K562 (cell line): Measurements from ENCODE around the gene SLC22A23. TPM values are rescaled to one million over a fixed set of nuclear protein-coding genes. Genes with fewer than 3 reads are reported as not detected.

Experiments
- ATAC-seq: fragments of 200-7000 bp; cut with Tn5 transposase; 3 replicates; pipeline ENCODE4 v1.9.1; 2020; ENCODE audit warnings: moderate library complexity
- BruUV-seq: library from RNA; stranded (reverse); fragments of 400-500 nt; replicated peaks from 2 replicates; lab custom pipeline; 2021; lab: Mats Ljungman, UMichigan
- CTCF ChIA-PET: fragments of 300-600 bp; formaldehyde crosslinking; extraction: SDS; loops from one replicate; lab custom pipeline; 2021; ENCODE audit warnings: low intra/inter-chr PET ratio; lab: Yijun Ruan, JAX
- POLR2A ChIA-PET: fragments of 300-600, 350-650 bp; sonication (Branson Sonifier 250); formaldehyde crosslinking; extraction: SDS; loops from one replicate; lab custom pipeline; 2021; ENCODE audit warnings: antibody characterized with exemption, inconsistent platforms; lab: Yijun Ruan, JAX
- DNase-seq, 4 experiments: peaks; one replicate each; pipeline versions ENCODE4 v3.0.0 to v3.0.0-alpha.2; 2011 to 2018; ENCODE audit warnings: low spot score in 3 of 4, mixed read lengths in 3 of 4; ENCODE audit errors: extremely low read depth in 1 of 4
- FAIRE-seq: peaks from 2 replicates; lab custom pipeline; 2011; peaks lifted over from hg19 to GRCh38; lab: Jason Lieb, UNC
- H2AFZ ChIP-seq: 2 replicates; pipeline ENCODE4 v1.6.0; 2011; ENCODE audit warnings: low read depth, low read length, control low read depth, inconsistent platforms
- H3K27ac ChIP-seq: fragments of 200-600 bp; 3 replicates; pipeline ENCODE4 v1.8.0; 2011; ENCODE audit warnings: low read depth, mild to moderate bottlenecking, control low read depth, inconsistent platforms, low read length, moderate library complexity, mixed read lengths; ENCODE audit errors: extremely low read depth
- H3K27me3 ChIP-seq, 2 experiments: fragments of 300-600 bp in 1 of 2; 2 replicates in 1 of 2; 3 replicates in 1 of 2; pipeline versions ENCODE4 v1.6.0 to v1.8.0; 2011; ENCODE audit warnings: inconsistent platforms in 2 of 2, low read length in 2 of 2, mild to moderate bottlenecking in 1 of 2, mixed read lengths in 1 of 2, moderate library complexity in 1 of 2; ENCODE audit not compliant: control insufficient read depth in 2 of 2, insufficient read depth in 2 of 2
- H3K36me3 ChIP-seq: fragments of 300-600 bp; 3 replicates; pipeline ENCODE4 v1.8.0; 2011; ENCODE audit warnings: mild to moderate bottlenecking, low read length, inconsistent platforms; ENCODE audit not compliant: control insufficient read depth, insufficient read depth
- H3K4me1 ChIP-seq, 2 experiments: fragments of 200-600 bp in 1 of 2; replicated peaks in 1 of 2; 2 replicates in 1 of 2; 3 replicates in 1 of 2; pipeline versions ENCODE4 v1.5.1 to v1.8.0; 2011; ENCODE audit warnings: inconsistent platforms in 2 of 2, low read length in 2 of 2, mild to moderate bottlenecking in 1 of 2, mixed read lengths in 1 of 2, moderate library complexity in 1 of 2; ENCODE audit not compliant: control insufficient read depth in 2 of 2, insufficient read depth in 2 of 2
- H3K4me2 ChIP-seq: 2 replicates; pipeline ENCODE4 v1.6.1; 2011; ENCODE audit warnings: low read length, control low read depth, inconsistent platforms, mixed read lengths; ENCODE audit not compliant: insufficient read depth
- H3K4me3 ChIP-seq: fragments of 200-600 bp; sonication (generic), shearing (Covaris generic); 2 replicates; pipeline ENCODE4 v1.5.1; 2016; ENCODE audit warnings: control low read depth, inconsistent platforms
- H3K79me2 ChIP-seq: fragments of 200-600 bp; 3 replicates; pipeline ENCODE4 v1.8.0; 2011; ENCODE audit warnings: low read length, inconsistent platforms; ENCODE audit not compliant: control insufficient read depth, insufficient read depth
- H3K9ac ChIP-seq, 2 experiments: 2 replicates each; pipeline versions ENCODE4 v1.6.0 to v1.6.1; 2011; ENCODE audit warnings: low read depth in 2 of 2, low read length in 2 of 2, control low read depth in 1 of 2, inconsistent platforms in 1 of 2, mild to moderate bottlenecking in 1 of 2, mixed read lengths in 1 of 2; ENCODE audit not compliant: insufficient read depth in 1 of 2
- H3K9me1 ChIP-seq: one replicate; pipeline ENCODE4 v1.6.0; 2011; ENCODE audit warnings: inconsistent platforms, mild to moderate bottlenecking, low read length, moderate library complexity; ENCODE audit not compliant: control insufficient read depth, insufficient read depth
- H3K9me3 ChIP-seq: replicated peaks from 2 replicates; pipeline ENCODE4 v1.5.1; 2011; ENCODE audit warnings: low read depth, low read length, inconsistent platforms; ENCODE audit not compliant: control insufficient read depth, insufficient read depth
- H4K20me1 ChIP-seq: replicated peaks from 2 replicates; pipeline ENCODE4 v1.6.1; 2011; ENCODE audit warnings: low read length, inconsistent platforms, mixed read lengths; ENCODE audit not compliant: control insufficient read depth, insufficient read depth
- ARNT ChIP-seq, 2 experiments: fragments of 450-650 bp; IDR thresholded peaks; 2 replicates each; pipeline ENCODE4 v1.6.1; 2016; ENCODE audit warnings: mild to moderate bottlenecking in 1 of 2
- DEAF1 ChIP-seq: fragments of 450-650 bp; formaldehyde crosslinking; IDR thresholded peaks from 2 replicates; pipeline ENCODE4 v1.4.0; 2020; ENCODE audit warnings: mild to moderate bottlenecking, moderate library complexity
- ERF ChIP-seq: fragments of 450-650 bp; formaldehyde crosslinking; IDR thresholded peaks from 2 replicates; pipeline ENCODE4 v1.4.0; 2020; ENCODE audit warnings: mild to moderate bottlenecking, mixed read lengths
- HDAC8 ChIP-seq: fragments of 450-650 bp; IDR thresholded peaks from 2 replicates; pipeline ENCODE4 v1.6.1; 2016; ENCODE audit warnings: mild to moderate bottlenecking, missing genetic modification characterization, moderate library complexity, missing compliant biosample characterization
- PREB ChIP-seq: sonication (generic); formaldehyde crosslinking; IDR thresholded peaks from 2 replicates; pipeline ENCODE4 v1.8.1; 2023; ENCODE audit warnings: mild to moderate bottlenecking, missing genetic modification reagents
- RNF2 ChIP-seq: sonication (generic); IDR thresholded peaks from 2 replicates; pipeline ENCODE4 v1.6.1; 2016
- WGBS: fragments of 100-300 bp; shearing (Covaris generic); methylation state at CpG from one replicate; pipeline ENCODE4 v1.1.6; 2016; ENCODE audit warnings: low coverage, mixed read lengths; ENCODE audit not compliant: insufficient coverage; ENCODE audit errors: missing lambda C conversion rate; 5-methylcytosine and 5-hydroxymethylcytosine counted together
- in situ Hi-C: fragments of 300-500 bp; cut with MboI; formaldehyde crosslinking; loops from 4 replicates; pipeline ENCODE4 v1.15.0; 2018; ENCODE audit warnings: inconsistent platforms, mixed read lengths
- intact Hi-C: fragments of 100-400 bp; cut with micrococcal nuclease; formaldehyde crosslinking; loops from 2 replicates; pipeline ENCODE4 v1.14.2; 2022
- polyA plus RNA-seq, 8 experiments: library from polyadenylated mRNA; depleted of rRNA in 4 of 8; stranded (reverse) in 5 of 8; unstranded in 3 of 8; fragments of >200 nt; fragmentation: Nextera tagmentation in 2 of 8; fragmentation: Illumina TruSeq in 1 of 8; extraction: Ambion mirVana in 2 of 8; extraction: Trizol in 1 of 8; gene quantifications; 2 replicates each; pipeline versions ENCODE4 v1.2.1 to v1.2.3, GENCODE V29; 2011 to 2014; ENCODE audit warnings: inconsistent platforms in 1 of 8, missing spikeins in 1 of 8
- total RNA-seq, 7 experiments: library from RNA; depleted of rRNA in 6 of 7; stranded (reverse); fragments of >200 nt in 6 of 7; fragmentation: Illumina TruSeq in 2 of 7; extraction: Trizol in 2 of 7; gene quantifications; 2 replicates each; pipeline versions ENCODE4 v1.2.1 to v1.2.3, GENCODE V29; 2011 to 2021; ENCODE audit warnings: low replicate concordance in 1 of 7

SLC22A23 gene
- total and polyA plus RNA-seq, 9 of the 15 experiments (the other 6 are each of a cell fraction or from before 2014, with no cell fraction given) = 0.30 to 8.7 (median 2.5) TPM

- POLR2A ChIA-PET = interaction anchor here (0.5 to 3.2 kb wide), 3 partner anchors 10 to 237 kb away, joined by 3 to 15 read pairs (median 3); no protein-coding TSS in a partner anchor
- TF ChIP-seq ARNT (IDR thresholded peaks at IDR 0.05) = no peak
- no peak for TF ChIP-seq RNF2
- no peak for TF ChIP-seq ERF (CRISPR knock-in tag)
- TF ChIP-seq HDAC8 (tag) = no peak
- TF ChIP-seq PREB (CRISPR knock-in tag) = no peak
- no peak for TF ChIP-seq DEAF1 (CRISPR knock-in tag)
- FAIRE-seq = no peak
- no peak overlapping the region for H2AFZ ChIP-seq
- H3K4me1 ChIP-seq = peaks cover 8 to 10% of the 10 kb centered on the region in 2 experiments
- no peaks in the 10 kb centered on the region for H3K9me3 ChIP-seq
- no peak for DNase-seq
- no peak overlapping the region for H3K4me2 ChIP-seq
- WGBS = 64% methylated on average over 6 of the region's 6 CpGs
- CTCF ChIA-PET = interaction anchor here (0.6 to 1.0 kb wide), 3 partner anchors 87 to 360 kb away, joined by 3 to 4 read pairs (median 3); no protein-coding TSS in a partner anchor
- no peak for ATAC-seq
- in situ Hi-C loops = no loop called here
- no peaks in the 10 kb centered on the region for H4K20me1 ChIP-seq
- intact Hi-C loops = no loop called here
- no peaks in the 10 kb centered on the region for H3K27me3 ChIP-seq
- H3K27ac ChIP-seq = no peak overlapping the region
- no peaks in the 10 kb centered on the region for H3K79me2 ChIP-seq
- no peaks in the 10 kb centered on the region for H3K36me3 ChIP-seq
- H3K9me1 ChIP-seq = no peaks in the 10 kb centered on the region
- no peak overlapping the region for H3K4me3 ChIP-seq
- BruUV-seq = no TSS peak
- H3K9ac ChIP-seq = no peak overlapping the region
These were observed 83.8 kb downstream of the SLC22A23 start for GRCh38 chr6:3372912-3373554.
